ENCODE data around the gene CHRNA4.
A peak's percentile ranks its signal among the peaks of the same experiment; 100 is the strongest.

Gene CHRNA4

DNA sequence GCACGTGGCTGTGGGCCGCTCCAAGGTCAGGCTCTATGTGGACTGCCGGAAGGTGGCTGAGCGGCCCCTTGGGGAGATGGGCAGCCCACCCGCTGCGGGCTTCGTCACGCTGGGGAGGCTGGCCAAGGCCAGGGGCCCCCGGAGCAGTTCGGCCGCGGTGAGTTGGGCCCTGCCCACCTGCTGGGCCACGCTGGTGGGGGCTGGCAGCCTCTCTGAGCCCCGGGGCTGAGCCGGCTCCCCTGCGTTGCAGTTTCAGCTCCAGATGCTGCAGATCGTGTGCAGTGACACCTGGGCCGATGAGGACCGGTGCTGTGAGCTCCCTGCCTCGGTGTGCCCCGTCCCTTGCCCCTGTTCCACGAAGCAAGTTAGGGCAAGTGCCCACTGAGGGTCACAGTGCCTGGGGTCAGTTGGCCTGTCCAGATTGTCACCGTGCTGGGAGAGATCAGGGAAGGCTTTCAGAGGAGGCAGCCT lies 41.1 kb downstream of the CHRNA4 start:
- no peak for DNase-seq (ENCODE audit: low spot score)

DNA sequence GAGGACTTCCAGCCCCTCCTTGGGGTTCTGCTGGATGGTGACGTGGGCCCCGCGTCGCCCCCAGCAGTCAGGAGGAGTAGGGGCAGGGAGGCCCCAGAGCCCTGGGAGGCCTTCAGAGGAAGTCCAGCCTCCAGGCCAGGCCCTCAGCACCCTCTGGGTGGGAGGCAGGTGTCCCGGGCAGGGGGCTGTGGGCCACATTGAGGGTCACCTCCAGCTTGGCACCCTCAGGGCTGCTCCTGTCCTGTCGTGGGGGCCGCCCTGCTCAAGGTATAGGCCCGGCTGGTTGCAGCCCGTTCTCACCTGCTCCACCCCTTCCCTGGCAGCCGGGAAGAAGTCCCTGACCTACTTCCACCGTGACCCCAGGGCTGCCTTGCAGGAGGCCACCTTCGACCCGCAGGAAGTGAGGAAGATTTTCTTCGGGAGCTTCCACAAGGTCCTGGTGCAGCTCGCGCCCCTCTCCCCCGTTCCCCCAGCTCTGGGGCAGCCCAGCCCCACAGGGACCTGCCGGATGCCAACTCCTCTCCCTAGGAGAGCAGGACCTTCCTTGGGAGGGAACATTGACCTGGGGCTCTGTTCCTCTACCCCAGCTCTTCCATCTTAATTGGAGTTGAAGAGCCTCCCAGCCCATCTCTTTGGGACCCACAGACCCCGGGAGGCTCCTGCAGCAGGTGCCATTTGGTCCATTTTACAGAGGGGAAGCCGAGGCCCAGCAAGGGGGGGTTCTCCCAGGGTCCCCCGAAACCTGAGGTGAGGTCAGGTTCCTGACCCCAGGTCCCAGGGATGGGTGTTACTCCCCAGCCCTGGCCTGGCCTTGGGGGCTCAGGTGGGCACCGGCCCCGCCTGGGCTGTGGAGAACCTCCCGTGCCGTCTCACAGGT lies 41.7 kb downstream of the CHRNA4 start:
- no peak for DNase-seq (ENCODE audit: low spot score)

DNA sequence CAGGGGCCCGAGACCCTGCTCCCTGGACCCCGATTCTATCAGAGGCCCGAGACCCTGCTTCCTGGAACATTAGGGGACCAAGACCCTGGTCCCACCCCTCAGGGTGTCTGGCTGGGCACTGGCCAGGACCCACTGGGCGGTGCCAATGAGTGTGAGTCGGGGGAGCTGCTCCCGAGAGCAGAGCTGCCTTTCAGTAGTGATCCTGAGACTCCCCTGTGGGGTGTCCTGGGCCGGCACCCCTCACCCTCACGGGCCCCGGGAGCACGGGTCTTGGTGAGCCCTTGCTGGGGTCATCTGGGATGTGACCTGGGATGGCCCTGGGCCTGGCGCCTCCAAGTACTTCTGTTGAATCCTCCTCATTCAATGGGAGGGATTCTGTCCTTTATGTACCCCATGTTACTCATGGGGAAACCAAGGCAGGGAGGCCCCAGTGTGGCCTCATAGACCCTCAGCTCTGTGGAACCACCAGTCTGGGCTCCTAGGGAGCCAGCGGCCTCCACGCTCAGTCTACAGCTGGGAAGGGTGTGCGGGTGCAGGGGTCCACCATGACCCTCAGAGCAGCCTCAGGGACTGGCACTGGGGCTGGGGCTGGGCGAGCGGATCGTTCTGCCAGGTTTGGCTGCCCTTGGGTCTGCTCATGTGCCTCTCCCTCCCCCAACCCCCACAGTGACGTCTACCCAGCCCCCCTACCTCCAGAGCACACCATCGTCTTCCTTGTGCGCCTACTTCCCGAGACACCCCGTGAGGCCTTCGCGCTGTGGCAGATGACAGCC lies 42.6 kb downstream of the CHRNA4 start:
- no peak for DNase-seq (ENCODE audit: low spot score)

DNA sequence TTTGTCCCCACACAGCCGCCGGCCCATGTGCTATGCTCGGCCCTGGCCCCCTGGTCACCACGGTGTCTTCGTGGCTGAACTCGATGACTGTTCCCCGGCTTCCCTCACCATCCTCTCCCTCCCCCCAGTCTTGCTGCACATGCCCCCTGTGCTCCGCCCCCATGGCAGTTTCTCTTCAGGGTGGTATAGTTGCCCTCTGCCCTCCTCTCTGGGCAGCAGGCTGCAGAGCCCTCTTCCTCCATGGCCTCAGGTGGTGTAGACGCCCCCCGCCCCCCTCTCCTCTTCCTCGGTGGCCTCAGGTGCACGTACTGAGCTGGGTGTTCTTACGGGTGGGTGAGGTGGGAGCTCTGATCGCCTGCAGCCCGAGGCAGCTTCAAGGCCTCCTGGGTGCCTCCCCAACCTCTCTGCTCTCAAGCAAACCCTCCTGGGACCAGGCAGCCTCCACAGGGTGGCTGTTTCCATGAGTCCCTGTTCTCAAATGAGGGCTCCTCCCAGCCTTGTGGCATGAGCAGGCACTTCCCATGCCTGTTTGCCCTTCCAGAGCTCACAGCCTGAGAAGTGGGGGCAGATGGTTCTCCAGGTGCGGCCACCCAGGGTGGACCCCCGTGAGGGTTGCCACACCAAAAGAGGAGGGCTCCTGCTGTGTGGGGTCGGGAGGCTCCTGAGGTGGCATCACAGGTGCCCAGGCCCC lies 43.4 kb downstream of the CHRNA4 start:
- no peak for DNase-seq (ENCODE audit: low spot score)

DNA sequence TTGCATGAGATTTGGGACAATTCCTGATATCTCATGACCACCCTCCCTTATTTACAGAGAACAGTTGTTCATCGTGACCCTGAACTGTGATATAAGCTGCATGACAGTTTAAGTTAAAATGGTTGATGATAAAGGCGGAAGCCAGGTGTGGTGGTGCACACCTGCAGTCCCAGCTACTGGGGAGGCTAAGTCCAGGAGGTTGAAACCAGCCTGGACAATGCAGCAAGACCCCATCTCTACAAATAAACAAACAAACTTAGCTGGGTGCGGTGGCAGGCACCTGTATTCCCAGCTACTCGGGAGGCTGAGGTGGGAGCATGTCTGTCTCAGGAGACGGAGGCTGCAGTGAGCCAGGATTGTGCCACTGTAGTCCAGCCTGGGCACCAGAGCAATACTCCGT lies 44.1 kb downstream of the CHRNA4 start:
- no peak for DNase-seq (ENCODE audit: low spot score)

DNA sequence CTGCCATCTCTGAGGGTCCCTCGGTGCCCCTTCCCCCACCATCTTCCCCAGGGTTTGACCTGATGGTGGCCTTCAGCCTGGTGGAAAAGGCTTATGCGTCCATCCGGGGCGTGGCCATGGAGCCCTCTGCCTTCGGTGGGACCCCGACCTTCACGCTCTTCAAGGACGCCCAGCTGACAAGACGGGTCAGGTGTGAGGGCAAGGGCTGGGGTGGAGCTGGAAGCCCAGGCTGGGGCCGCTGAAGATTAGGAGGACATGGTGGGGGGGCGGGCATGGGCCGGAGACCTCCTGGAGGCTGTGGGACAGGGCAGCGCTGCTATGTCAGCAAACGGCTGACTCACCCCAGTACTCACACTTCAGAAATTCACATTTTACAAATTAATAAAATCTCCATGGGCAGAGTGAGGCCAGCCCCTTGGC lies 44.6 kb downstream of the CHRNA4 start:
- DNase-seq (ENCODE audit: low spot score): no peak

DNA sequence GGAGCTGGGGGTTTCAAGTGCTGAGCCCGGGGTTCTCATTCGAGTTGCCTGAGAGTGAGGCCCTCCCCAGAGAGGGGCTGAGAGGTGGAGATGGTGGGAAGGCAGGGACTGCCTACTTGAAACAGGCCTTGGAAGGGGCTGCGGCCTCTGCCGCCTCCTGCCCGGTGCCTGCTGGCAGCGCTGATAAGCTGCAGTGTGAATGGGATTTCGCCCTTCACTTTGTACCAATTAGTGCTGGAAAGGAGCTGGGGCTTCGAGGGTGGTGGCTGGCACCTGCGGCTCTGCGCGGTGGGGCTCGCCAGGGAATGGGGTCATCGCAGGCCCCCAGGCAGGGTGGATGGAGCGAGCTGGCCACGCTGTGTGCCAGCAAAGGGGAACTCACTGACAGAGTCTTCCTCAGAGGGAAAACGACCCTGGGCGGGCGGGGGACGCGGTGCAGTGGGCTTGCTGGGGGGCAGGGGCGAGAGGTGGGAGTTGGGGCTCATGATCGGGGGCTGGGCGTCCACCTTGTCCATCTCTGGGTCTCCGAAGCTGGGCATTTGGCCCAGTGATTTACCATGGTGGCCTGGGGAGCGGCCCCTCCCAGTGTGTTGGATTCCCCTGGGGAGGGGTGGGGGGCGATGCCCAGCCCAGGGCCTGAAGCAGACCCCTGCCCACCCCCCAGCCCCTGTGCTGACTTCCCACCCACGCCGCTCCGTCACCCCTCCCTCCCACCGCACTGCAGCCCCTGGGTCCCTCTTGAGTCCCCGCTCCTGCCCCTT lies 45.2 kb downstream of the CHRNA4 start:
- no peak for DNase-seq (ENCODE audit: low spot score)

DNA sequence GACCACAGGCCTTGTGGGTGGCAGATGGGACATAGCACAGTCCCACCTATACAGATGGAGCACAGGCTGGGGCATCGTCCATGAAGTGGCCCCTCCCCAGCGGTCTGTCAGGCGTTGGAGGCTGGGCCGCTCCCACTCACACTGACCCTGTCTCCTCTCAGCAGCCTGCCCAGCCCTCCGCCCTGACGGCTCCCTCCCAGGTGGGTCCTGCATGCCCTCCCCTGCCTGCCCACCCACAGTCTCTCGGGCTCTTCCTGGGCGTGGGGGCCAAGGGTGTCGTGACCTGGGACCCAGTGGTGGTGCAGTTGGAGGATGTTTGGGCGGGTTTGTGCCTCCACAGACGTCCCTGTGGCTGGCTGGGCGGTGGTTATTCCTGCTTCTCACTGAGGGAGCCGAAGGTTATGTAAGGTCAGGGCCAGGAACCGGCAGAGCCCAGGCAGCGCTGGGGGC lies 45.9 kb downstream of the CHRNA4 start:
- no peak for DNase-seq (ENCODE audit: low spot score)

DNA sequence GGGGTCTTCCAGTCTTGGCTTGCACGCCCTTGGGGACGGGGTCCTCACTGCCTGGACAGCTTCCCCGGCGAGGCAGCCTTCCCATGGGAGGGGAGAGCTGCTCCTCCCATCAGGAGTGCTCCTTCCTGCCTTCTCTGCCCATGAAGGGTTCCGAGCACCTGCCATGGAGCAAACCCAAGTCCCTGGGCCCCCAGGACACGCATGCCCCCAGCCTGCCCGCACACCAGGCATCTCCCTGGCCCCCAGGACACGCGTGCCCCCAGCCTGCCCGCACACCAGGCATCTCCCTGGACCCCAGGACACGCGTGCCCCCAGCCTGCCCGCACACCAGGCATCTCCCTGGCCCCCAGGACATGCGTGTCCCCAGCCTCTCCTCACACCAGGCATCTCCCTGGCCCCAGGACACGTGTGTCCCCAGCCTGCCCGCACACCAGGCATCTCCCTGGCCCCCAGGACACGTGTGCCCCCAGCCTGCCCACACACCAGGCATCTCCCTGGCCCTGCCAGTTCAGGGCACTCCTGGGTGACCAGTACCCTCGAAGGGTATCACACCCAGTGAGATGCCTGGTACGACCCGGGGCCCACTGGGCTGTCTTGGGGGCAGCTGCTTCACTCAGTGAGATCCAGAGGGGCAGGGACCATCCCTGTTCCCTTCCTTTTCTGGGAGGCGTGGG lies 46.4 kb downstream of the CHRNA4 start:
- DNase-seq (ENCODE audit: low spot score): no peak

DNA sequence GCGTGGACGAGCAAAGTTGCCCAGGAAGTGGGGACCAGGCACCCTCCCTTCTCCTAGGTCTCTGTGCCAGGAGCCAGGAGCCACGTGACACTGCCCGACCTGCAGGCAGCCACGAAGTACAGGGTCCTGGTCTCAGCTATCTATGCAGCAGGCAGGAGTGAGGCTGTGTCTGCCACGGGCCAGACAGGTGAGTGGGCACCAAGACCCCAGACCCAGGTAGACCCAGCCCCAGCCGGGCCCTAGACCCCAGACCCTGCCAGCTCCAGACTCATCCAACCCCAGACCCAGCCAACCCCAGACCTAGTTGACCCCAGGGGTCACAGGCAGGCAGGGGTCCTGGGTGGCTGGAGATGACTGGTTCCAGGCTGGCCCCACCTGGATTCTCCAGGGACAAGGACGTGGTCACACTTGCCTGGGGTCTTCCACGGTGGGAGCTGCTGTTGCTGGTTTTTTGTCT lies 47.1 kb downstream of the CHRNA4 start:
- DNase-seq (ENCODE audit: low spot score): no peak

DNA sequence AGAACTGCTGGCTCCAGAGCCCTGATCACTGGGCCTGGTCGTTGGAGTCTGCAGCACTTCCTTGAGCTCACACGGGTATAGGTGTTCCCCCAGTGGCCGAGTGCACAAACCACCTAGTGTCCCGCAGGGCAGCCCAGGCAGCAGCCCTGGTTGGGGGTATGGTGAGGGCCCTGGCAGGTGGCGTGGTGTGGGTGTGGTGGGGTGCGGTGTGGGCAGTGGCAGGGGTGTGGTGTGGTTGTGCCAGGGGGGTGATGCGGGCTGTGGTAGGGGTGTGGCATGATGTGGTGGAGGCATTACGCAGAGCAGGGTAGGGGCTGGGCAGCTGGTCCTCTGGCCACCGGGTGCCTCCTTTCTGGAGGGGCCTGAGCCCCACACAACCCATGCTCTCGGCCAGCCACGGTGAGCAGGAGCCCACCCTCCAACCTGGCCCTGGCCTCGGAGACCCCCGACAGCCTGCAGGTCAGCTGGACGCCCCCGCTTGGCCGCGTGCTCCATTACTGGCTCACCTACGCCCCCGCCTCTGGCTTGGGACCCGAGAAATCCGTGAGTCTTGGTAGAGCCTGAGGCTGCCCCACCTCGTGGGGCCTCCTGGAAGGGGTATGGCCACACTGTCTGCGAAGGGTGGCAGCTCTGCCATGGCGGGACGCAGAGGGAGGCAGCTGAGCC lies 47.7 kb downstream of the CHRNA4 start:
- no peak for DNase-seq (ENCODE audit: low spot score)

DNA sequence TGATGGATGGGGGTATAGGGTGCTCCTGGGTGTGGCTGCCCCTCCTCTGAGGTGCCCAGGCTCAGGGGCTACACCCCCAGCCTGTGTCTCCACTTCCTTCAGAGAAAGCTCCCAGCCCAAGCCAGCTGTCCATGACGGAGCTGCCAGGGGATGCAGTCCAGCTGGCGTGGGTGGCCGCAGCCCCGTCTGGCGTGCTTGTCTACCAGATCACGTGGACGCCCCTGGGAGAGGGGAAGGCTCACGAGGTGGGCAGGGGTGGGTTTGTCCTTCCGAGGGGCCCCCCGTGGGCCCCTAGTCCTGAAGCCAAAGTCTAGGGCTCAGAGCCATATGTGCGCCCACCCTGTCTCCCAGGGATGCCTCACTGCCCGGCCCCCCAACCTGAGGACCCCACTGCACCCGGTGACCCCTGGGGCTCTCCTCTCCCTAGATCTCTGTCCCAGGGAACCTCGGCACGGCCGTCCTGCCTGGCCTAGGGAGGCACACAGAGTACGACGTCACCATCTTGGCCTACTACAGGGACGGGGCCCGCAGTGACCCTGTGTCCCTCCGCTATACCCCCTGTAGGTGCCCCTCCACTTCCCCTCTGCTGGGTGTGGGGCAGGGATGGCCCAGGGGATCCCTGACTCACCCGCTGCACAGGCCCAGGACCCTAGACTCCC lies 48.3 kb downstream of the CHRNA4 start:
- DNase-seq (ENCODE audit: low spot score): no peak

DNA sequence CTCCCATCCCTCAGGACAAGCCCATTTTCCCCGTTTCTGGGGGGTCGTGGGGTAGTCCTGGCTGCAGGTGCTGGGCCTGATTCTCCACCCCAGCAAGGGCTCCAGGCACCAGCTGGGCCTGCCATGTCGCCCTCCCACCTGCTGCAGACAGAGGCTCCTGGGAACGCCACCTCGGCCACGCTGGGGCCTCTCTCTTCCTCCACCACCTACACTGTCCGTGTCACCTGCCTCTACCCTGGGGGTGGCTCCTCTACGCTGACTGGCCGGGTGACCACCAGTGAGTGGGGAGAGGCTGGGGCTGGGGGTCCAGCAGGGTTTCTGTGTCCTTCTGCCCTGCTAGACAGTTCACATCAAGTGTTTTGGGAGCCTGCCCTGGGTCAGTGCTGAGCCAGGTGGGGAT lies 48.9 kb downstream of the CHRNA4 start:
- no peak for DNase-seq (ENCODE audit: low spot score)

DNA sequence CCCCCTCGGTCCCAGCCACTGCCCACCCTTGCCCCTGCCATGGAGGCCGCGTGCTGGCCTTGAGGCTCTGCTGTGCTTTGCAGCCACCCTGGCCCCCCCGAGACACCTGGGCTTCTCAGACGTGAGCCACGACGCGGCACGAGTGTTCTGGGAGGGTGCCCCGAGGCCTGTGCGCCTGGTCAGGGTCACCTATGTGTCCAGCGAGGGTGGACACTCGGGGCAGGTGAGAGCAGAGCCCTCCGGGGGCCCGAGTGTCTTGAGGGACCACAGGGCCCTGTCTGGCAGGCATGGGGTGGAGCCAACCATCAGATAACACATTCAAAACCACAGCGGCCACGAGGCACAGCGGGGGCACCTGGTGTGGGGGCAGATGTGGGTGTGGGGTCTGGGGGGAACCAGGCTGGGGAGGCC lies 49.3 kb downstream of the CHRNA4 start:
- DNase-seq (ENCODE audit: low spot score): no peak

DNA sequence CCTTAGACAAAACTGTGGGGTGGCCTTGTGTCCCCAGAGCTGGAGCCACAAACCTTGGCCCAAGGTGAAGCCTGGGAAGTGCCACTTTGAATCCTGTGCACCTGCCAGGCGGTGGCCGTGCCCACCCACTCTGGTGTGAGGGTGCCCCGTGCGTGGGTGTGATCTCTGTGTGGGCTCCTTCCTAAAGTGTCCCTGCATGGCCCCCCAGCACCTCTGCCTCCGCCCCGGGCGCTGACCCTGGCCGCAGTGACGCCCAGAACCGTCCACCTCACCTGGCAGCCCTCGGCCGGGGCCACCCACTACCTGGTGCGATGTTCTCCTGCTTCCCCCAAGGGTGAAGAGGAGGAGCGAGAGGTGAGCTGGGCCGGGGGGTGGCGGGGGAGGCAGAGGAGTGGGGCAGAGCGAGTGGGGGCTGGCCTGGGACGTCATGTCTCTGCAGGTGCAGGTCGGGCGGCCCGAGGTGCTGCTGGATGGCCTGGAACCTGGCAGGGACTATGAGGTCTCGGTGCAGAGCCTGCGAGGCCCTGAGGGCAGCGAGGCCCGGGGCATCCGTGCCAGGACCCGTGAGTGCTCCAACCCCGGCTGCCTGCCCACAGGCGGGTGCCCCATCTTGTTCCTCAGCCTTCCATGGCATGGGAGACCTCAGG lies 49.8 kb downstream of the CHRNA4 start:
- DNase-seq (ENCODE audit: low spot score): no peak

DNA sequence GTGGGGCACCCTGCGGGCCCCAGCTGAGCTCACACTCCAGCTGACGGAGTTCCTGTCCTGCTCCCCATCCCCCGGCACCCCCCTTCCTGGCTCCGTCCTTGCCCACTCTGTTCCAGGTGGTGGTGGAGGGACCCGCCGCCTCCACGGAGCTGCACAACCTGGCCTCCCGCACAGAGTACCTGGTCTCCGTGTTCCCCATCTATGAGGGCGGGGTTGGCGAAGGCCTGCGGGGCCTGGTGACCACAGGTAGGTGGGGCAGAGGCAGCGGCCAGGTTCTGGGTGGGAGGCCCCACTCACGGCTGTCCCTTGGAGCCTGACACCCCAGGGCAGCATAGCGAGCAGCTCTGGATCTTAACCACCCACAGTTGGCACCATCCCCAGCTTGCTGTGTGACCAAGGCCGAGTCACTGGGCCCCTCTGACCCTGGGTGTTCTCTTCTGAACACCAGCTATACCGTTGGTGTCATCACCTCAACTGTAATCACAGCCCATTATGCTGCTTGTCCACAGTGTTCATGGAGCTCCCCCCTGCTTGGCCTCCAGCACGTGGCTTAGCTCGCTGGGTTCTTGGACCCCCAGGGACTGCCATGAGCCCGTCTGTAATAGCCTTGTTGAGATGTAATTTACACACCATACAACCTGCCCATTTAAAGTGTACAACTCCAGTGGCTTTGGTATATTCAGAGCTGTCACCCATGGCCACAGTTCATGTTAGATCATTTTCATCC lies 50.7 kb downstream of the CHRNA4 start:
- DNase-seq (ENCODE audit: low spot score): peak; percentile 65

DNA sequence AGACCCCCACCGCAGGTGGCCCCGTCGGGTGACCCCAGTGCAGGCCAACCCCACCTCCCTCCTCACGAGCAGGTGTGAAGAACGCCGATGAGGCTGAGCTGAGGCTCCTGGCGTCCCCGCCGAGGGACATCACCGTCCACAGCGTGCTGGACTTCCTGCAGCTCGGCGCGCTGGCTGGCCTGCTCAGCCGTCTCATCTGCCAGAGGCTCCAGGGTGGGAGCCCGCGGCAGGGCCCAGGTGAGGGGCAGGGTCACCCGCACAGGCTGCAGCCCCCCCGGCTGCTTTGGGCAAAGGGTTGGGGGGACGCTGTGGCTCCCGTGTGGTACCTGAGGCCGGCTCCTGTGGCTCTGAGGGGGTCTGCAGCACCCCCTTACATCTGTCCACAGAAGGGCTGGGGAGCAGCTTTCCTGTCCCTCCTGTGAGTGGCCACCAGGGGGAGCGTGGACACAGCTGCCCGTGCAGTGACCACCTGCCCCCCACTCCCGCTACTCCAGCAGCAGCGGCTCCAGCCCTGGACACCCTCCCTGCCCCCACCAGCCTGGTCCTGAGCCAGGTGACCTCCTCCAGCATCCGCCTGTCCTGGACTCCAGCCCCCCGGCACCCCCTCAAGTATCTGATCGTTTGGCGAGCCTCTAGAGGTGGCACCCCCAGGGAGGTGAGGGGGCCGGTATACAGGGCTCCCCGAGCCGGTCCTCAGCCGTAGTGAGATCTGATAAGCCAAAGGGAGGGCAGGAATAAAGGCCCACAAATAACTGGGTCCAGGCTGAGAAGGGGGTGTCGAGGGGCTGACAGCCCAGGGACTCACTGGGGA lies 51.7 kb downstream of the CHRNA4 start:
- DNase-seq (ENCODE audit: low spot score): peak; percentile 32

All from kidney tubule cell (primary cell).